ENCODE data around the gene SNX14.

Gene SNX14

GRCh38 chr6:85494547-85495536, 98.8 kb downstream of the SNX14 start:
- TF ChIP-seq SNAI2 (CRISPR knock-in tag; IDR thresholded peaks at IDR 0.05) (no peak), TCF4 (CRISPR knock-in tag; IDR thresholded peaks at IDR 0.05; ENCODE audit: borderline replicate concordance) (no peak), POU6F1 (CRISPR knock-in tag; IDR thresholded peaks at IDR 0.05; ENCODE audit: borderline replicate concordance, low read depth) (no peak), CREB5 (CRISPR knock-in tag; IDR thresholded peaks at IDR 0.05; ENCODE audit: low read depth) (no peak), ISL1 (CRISPR knock-in tag; IDR thresholded peaks at IDR 0.05) (no peak), BACH2 (CRISPR knock-in tag; IDR thresholded peaks at IDR 0.05; ENCODE audit: borderline replicate concordance) (no peak), ZNF565 (CRISPR knock-in tag; conservative IDR thresholded peaks at IDR 0.05; ENCODE audit: low read depth) (no peak)
- no peak for ATAC-seq

- no peak for ATAC-seq
- TF ChIP-seq ZC3H10 (CRISPR knock-in tag; IDR thresholded peaks at IDR 0.05) (no peak), TCF4 (CRISPR knock-in tag; IDR thresholded peaks at IDR 0.05; ENCODE audit: borderline replicate concordance) (no peak), CSRNP3 (CRISPR knock-in tag; IDR thresholded peaks at IDR 0.05) (no peak), TSHZ2 (CRISPR knock-in tag; IDR thresholded peaks at IDR 0.05) (no peak), SNAI2 (CRISPR knock-in tag; IDR thresholded peaks at IDR 0.05) (no peak), ESRRG (CRISPR knock-in tag; IDR thresholded peaks at IDR 0.05) (no peak), CSDC2 (CRISPR knock-in tag; IDR thresholded peaks at IDR 0.05) (no peak)
These were observed 100.3 kb downstream of the SNX14 start for GRCh38 chr6:85493389-85493788.

- TF ChIP-seq ZNF8 (CRISPR knock-in tag; IDR thresholded peaks at IDR 0.05) (no peak), ZFP30 (CRISPR knock-in tag; IDR thresholded peaks at IDR 0.05) (no peak)
- ATAC-seq = peak; percentile 66
These were observed 103.0 kb downstream of the SNX14 start for GRCh38 chr6:85490516-85491248.

GRCh38 chr6:85484948-85485347, 108.7 kb downstream of the SNX14 start:
- TF ChIP-seq ZNF8 (CRISPR knock-in tag; IDR thresholded peaks at IDR 0.05) (no peak), PPARA (CRISPR knock-in tag; IDR thresholded peaks at IDR 0.05; ENCODE audit: borderline replicate concordance) (no peak), CSRNP3 (CRISPR knock-in tag; IDR thresholded peaks at IDR 0.05) (no peak), ZNF565 (CRISPR knock-in tag; conservative IDR thresholded peaks at IDR 0.05; ENCODE audit: low read depth) (no peak), TSHZ2 (CRISPR knock-in tag; IDR thresholded peaks at IDR 0.05) (no peak)
- ATAC-seq = no peak
